ENCODE results near the gene SRSF1. TPM values are rescaled to one million over a fixed set of nuclear protein-coding genes. Genes with fewer than 3 reads are reported as not detected.
"Not testable (repeated sequence)": the region's sequence is repeated elsewhere in the genome, so short reads cannot be mapped to it uniquely, and the experiment has no call there.

The SRSF1 gene
- total and polyA plus RNA-seq, 7 donors = 90.6 to 214 (median 138) TPM

GRCh38 chr17:58047376-58048150, 40.5 kb upstream of the SRSF1 start:
- H3K4me3 ChIP-seq = no peak overlapping the region
- H3K9me3 ChIP-seq = no peaks in the 10 kb centered on the region
- TF ChIP-seq EP300 (IDR thresholded peaks at IDR 0.05) (no peak), POLR2AphosphoS5 (IDR thresholded peaks at IDR 0.05) (no peak), POLR2A (IDR thresholded peaks at IDR 0.05) (no peak), CTCF (IDR thresholded peaks at IDR 0.05) (no peak)
- DNase-seq = no peak
- intact Hi-C loops (cut with DNase I) = no loop called here
- no peaks in the 10 kb centered on the region for H3K36me3 ChIP-seq
- H3K27ac ChIP-seq = no peak overlapping the region
- H3K27me3 ChIP-seq = no peaks in the 10 kb centered on the region
- H3K4me1 ChIP-seq = peaks cover 0 to 8% (median 0%) of the 10 kb centered on the region in 4 donors
- 83 to 91% methylated on average over 4 of the region's 4 CpGs for WGBS, 2 donors

GRCh38 chr17:58046239-58047094, 39.4 kb upstream of the SRSF1 start:
- H3K36me3 ChIP-seq = no peaks in the 10 kb centered on the region
- peaks cover 0 to 8% (median 0%) of the 10 kb centered on the region in 4 donors for H3K4me1 ChIP-seq
- no peak for TF ChIP-seq POLR2AphosphoS5 (IDR thresholded peaks at IDR 0.05)
- TF ChIP-seq POLR2A (IDR thresholded peaks at IDR 0.05) = no peak
- TF ChIP-seq CTCF (IDR thresholded peaks at IDR 0.05) = no peak
- no peak for TF ChIP-seq EP300 (IDR thresholded peaks at IDR 0.05)
- intact Hi-C loops (cut with DNase I) = no loop called here
- 74 to 82% methylated on average over 18 of the region's 18 CpGs for WGBS, 2 donors
- H3K4me3 ChIP-seq = no peak overlapping the region
- H3K9me3 ChIP-seq = no peaks in the 10 kb centered on the region
- H3K27ac ChIP-seq = peak overlapping the region in 2 of 4 donors; percentile 10 to 12
- DNase-seq = no peak
- no peaks in the 10 kb centered on the region for H3K27me3 ChIP-seq

- H3K4me1 ChIP-seq; H3K36me3 ChIP-seq; intact Hi-C loops (cut with DNase I); H3K4me3 ChIP-seq; H3K9me3 ChIP-seq; H3K27ac ChIP-seq; DNase-seq; H3K27me3 ChIP-seq: not testable (repeated sequence)
- 86 to 90% methylated on average over 6 of the region's 6 CpGs for WGBS, 2 donors
Observed at GRCh38 chr17:58044256-58044655, 37.2 kb upstream of the SRSF1 start.

GRCh38 chr17:58043221-58044181, 36.5 kb upstream of the SRSF1 start:
- Histone ChIP-seq H3K36me3 (no peaks in the 10 kb centered on the region), H3K4me1 (peaks cover 0 to 8% (median 0%) of the 10 kb centered on the region in 4 donors), H3K4me3 (no peak overlapping the region), H3K27me3 (no peaks in the 10 kb centered on the region), H3K9me3 (no peaks in the 10 kb centered on the region), H3K27ac (no peak overlapping the region)
- TF ChIP-seq POLR2AphosphoS5 (IDR thresholded peaks at IDR 0.05) = no peak
- TF ChIP-seq EP300 (IDR thresholded peaks at IDR 0.05) = no peak
- no peak for TF ChIP-seq POLR2A (IDR thresholded peaks at IDR 0.05)
- no peak for TF ChIP-seq CTCF (IDR thresholded peaks at IDR 0.05)
- WGBS, 2 donors = 70 to 84% methylated on average over 5 of the region's 5 CpGs
- intact Hi-C loops (cut with DNase I) = no loop called here
- no peak for DNase-seq

All from sigmoid colon (tissue), 7 donors.